Lung (tissue), 12 donors: ENCODE results near the gene IL17B. TPM values are rescaled to one million over a fixed set of nuclear protein-coding genes. Genes with fewer than 3 reads are reported as not detected.
A peak's percentile ranks its signal among the peaks of the same experiment; 100 is the strongest.

ENCODE experiments used
- ATAC-seq: fragments of 200-7000 bp; cut with Tn5 transposase; one replicate; pipeline ENCODE4 v1.9.1; 2020; ENCODE audit warnings: moderate number of reproducible peaks; ENCODE audit not compliant: insufficient read depth, low FRiP score
- DNase-seq, 3 donors: peaks; one replicate each; pipeline ENCODE4 v3.0.0-alpha.2; 2013 to 2017
- H3K27ac ChIP-seq, 2 donors: one replicate each; pipeline ENCODE4 v1.5.1; 2013; ENCODE audit warnings: mild to moderate bottlenecking in 2 of 2, moderate library complexity in 2 of 2, control low read depth in 1 of 2, inconsistent platforms in 1 of 2, low read depth in 1 of 2, low read length in 1 of 2
- H3K27me3 ChIP-seq, 3 donors: one replicate each; pipeline ENCODE4 v1.5.1; 2013; ENCODE audit warnings: low read length in 2 of 3; ENCODE audit not compliant: control insufficient read depth in 3 of 3, insufficient read depth in 3 of 3
- H3K36me3 ChIP-seq, 4 donors: one replicate each; pipeline ENCODE4 v1.5.1; 2013; ENCODE audit warnings: low read length in 4 of 4, mild to moderate bottlenecking in 1 of 4, moderate library complexity in 1 of 4; ENCODE audit not compliant: control insufficient read depth in 4 of 4, insufficient read depth in 4 of 4
- H3K4me1 ChIP-seq, 5 donors: one replicate each; pipeline ENCODE4 v1.5.1; 2013; ENCODE audit warnings: low read length in 5 of 5, mild to moderate bottlenecking in 2 of 5, moderate library complexity in 1 of 5; ENCODE audit not compliant: control insufficient read depth in 5 of 5, insufficient read depth in 5 of 5
- H3K4me3 ChIP-seq: one replicate; pipeline ENCODE4 v1.5.1; 2013; ENCODE audit warnings: mild to moderate bottlenecking, control low read depth, moderate library complexity
- H3K9ac ChIP-seq, 2 donors: one replicate each; pipeline ENCODE4 v1.5.1; 2013; ENCODE audit warnings: low read length in 2 of 2, control low read depth in 1 of 2; ENCODE audit not compliant: insufficient read depth in 1 of 2
- H3K9me3 ChIP-seq, 4 donors: one replicate each; pipeline ENCODE4 v1.5.1; 2013; ENCODE audit warnings: low read length in 3 of 4, mild to moderate bottlenecking in 1 of 4, moderate library complexity in 1 of 4; ENCODE audit not compliant: control insufficient read depth in 4 of 4, insufficient read depth in 3 of 4
- CTCF ChIP-seq: IDR thresholded peaks from 2 replicates; pipeline ENCODE4 v1.5.1; 2012; ENCODE audit warnings: mild to moderate bottlenecking; ENCODE audit errors: control extremely low read depth, extremely low read depth
- WGBS, 2 donors: extraction: QIAGEN DNeasy Blood & Tissue Kit; methylation state at CpG; one replicate each; pipeline ENCODE4 v1.1.7; 2013; 5-methylcytosine and 5-hydroxymethylcytosine counted together
- polyA plus RNA-seq, 2 donors: library from polyadenylated mRNA; stranded (reverse); fragments of 200-250 nt; gene quantifications; one replicate each; pipeline ENCODE4 v1.2.1, GENCODE V29; 2013
- total RNA-seq, 2 donors: library from RNA; depleted of rRNA in 1 of 2; stranded (reverse); fragments of >200 nt in 1 of 2; gene quantifications; one replicate each; pipeline ENCODE4 v1.2.1, GENCODE V29; 2014 to 2021
- donor health status: control.
- donor health status: control.
- donor health status: Bipolar disorder and iron deficiency.
- donor health status: healthy.
- donor health status: DM: yes; HTN: yes; CAD: no.

The IL17B gene
- total and polyA plus RNA-seq, 4 donors = 0.26 to 1.3 (median 0.39) TPM

- no peak for DNase-seq
- WGBS, 2 donors = 85 to 89% methylated on average over 9 of the region's 9 CpGs
- TF ChIP-seq CTCF = no peak
These were observed 32.8 kb upstream of the IL17B start for GRCh38 chr5:149411738-149412519.

GRCh38 chr5:149410721-149411432 is 31.8 kb upstream of the IL17B start:
- TF ChIP-seq CTCF = no peak
- peak overlapping the region; percentile 28 to 54 for H3K9ac ChIP-seq
- 72 to 85% methylated on average over 15 of the region's 15 CpGs for WGBS, 2 donors
- H3K36me3 ChIP-seq = peaks cover 0 to 13% (median 2%) of the 10 kb centered on the region in 4 donors
- DNase-seq = peak in 2 of 3 donors; percentile 30 to 47
- no peaks in the 10 kb centered on the region for H3K27me3 ChIP-seq
- H3K9me3 ChIP-seq = no peaks in the 10 kb centered on the region
- H3K27ac ChIP-seq = peak overlapping the region in 1 of 2 donors; percentile 54
- no peak for ATAC-seq
- peaks cover 0 to 84% (median 29%) of the 10 kb centered on the region in 5 donors for H3K4me1 ChIP-seq
- H3K4me3 ChIP-seq = peak overlapping the region; percentile 39

More at GRCh38 chr5:149411738-149412519, 32.8 kb upstream of the IL17B start:
- H3K4me3 ChIP-seq = no peak overlapping the region
- H3K27ac ChIP-seq = peak overlapping the region in 1 of 2 donors; percentile 68
- no peaks in the 10 kb centered on the region for H3K9me3 ChIP-seq
- H3K27me3 ChIP-seq = no peaks in the 10 kb centered on the region
- H3K9ac ChIP-seq = no peak overlapping the region
- ATAC-seq = no peak
- peaks cover 0 to 13% (median 2%) of the 10 kb centered on the region in 4 donors for H3K36me3 ChIP-seq
- peaks cover under 1 to 85% (median 28%) of the 10 kb centered on the region in 5 donors for H3K4me1 ChIP-seq

GRCh38 chr5:149410071-149410470 is 31.0 kb upstream of the IL17B start:
- ATAC-seq = no peak
- DNase-seq = no peak
- no peak for TF ChIP-seq CTCF
- Histone ChIP-seq H3K27me3 (no peaks in the 10 kb centered on the region), H3K9ac (peak overlapping the region; percentile 43 to 70), H3K9me3 (no peaks in the 10 kb centered on the region), H3K4me1 (peaks cover 0 to 86% (median 32%) of the 10 kb centered on the region in 5 donors), H3K27ac (peak overlapping the region in 1 of 2 donors; percentile 37), H3K4me3 (peak overlapping the region; percentile 52), H3K36me3 (peaks cover 0 to 13% (median 2%) of the 10 kb centered on the region in 4 donors)
- WGBS, 2 donors = 83 to 86% methylated on average over 7 of the region's 7 CpGs
